Measurements from ENCODE around the gene GPC5. TPM values are rescaled to one million over a fixed set of nuclear protein-coding genes. Genes with fewer than 3 reads are reported as not detected.

Gene GPC5
- total RNA-seq, 1 donor from 2014 or later = 2.5 TPM

GRCh38 chr13:92900446-92900845 is 1502.0 kb downstream of the GPC5 start:
- Mint-ChIP-seq H3K4me3 (no peak overlapping the region), H3K4me1 (peaks cover 13% of the 10 kb centered on the region), H3K27me3 (ENCODE audit: low read depth) (no peaks in the 10 kb centered on the region), H3K36me3 (peaks cover 15% of the 10 kb centered on the region), H3K9me3 (peaks cover 15% of the 10 kb centered on the region), H3K27ac (peak overlapping the region; percentile 54)
- no peak for DNase-seq (ENCODE audit: low spot score in 2 of 2, unreplicated experiment in 2 of 2)
- TF ChIP-seq CTCF (IDR thresholded peaks at IDR 0.05; ENCODE audit: unreplicated experiment) = no peak

- Mint-ChIP-seq H3K27me3 (ENCODE audit: low read depth) (no peaks in the 10 kb centered on the region), H3K36me3 (peaks cover 20% of the 10 kb centered on the region), H3K4me3 (no peak overlapping the region), H3K27ac (no peak overlapping the region), H3K4me1 (peaks cover 13% of the 10 kb centered on the region), H3K9me3 (peaks cover 25% of the 10 kb centered on the region)
- DNase-seq (ENCODE audit: low spot score in 2 of 2, unreplicated experiment in 2 of 2) = no peak
- TF ChIP-seq CTCF (IDR thresholded peaks at IDR 0.05; ENCODE audit: unreplicated experiment) = no peak
Observed at GRCh38 chr13:92901739-92902138, 1503.3 kb downstream of the GPC5 start.

GRCh38 chr13:92912629-92913028 is 1514.2 kb downstream of the GPC5 start:
- TF ChIP-seq CTCF (IDR thresholded peaks at IDR 0.05; ENCODE audit: unreplicated experiment) = no peak
- no peak overlapping the region for H3K4me3 Mint-ChIP-seq

GRCh38 chr13:92913840-92914239 is 1515.4 kb downstream of the GPC5 start:
- no peaks in the 10 kb centered on the region for H3K36me3 Mint-ChIP-seq
- H3K27me3 Mint-ChIP-seq (ENCODE audit: low read depth) = no peaks in the 10 kb centered on the region
- peaks cover 39% of the 10 kb centered on the region for H3K4me1 Mint-ChIP-seq
- H3K9me3 Mint-ChIP-seq = peaks cover 11% of the 10 kb centered on the region
- no peak for DNase-seq (ENCODE audit: low spot score in 2 of 2, unreplicated experiment in 2 of 2)
- no peak overlapping the region for H3K4me3 Mint-ChIP-seq
- peak overlapping the region; percentile 2 for H3K27ac Mint-ChIP-seq
- no peak for TF ChIP-seq CTCF (IDR thresholded peaks at IDR 0.05; ENCODE audit: unreplicated experiment)

More at GRCh38 chr13:92912629-92913028, 1514.2 kb downstream of the GPC5 start:
- Mint-ChIP-seq H3K36me3 (no peaks in the 10 kb centered on the region), H3K27me3 (ENCODE audit: low read depth) (no peaks in the 10 kb centered on the region), H3K9me3 (peaks cover 7% of the 10 kb centered on the region), H3K27ac (no peak overlapping the region), H3K4me1 (peaks cover 39% of the 10 kb centered on the region)
- DNase-seq (ENCODE audit: low spot score in 2 of 2, unreplicated experiment in 2 of 2) = no peak

Small RNA genes lying within 50 kb of the gene (microRNA-seq; reads per million reads assigned to microRNA genes)
- gene MIR548AS = 0.88 reads per million

Other genes starting within 250 kb of the GPC5 start
- gene MIR17HG, start 50.9 kb upstream of the GPC5 start, total RNA-seq = 15.1 to 16.5 TPM (median 16.3 TPM) in 3 replicates